22Rv1 (cell line): ENCODE data around the gene MINPP1.

Experiments
- CTCF ChIP-seq: fragments of 450-650 bp; IDR thresholded peaks from 2 replicates; pipeline ENCODE4 v1.5.1; 2017; ENCODE audit warnings: mild to moderate bottlenecking
- ZFX ChIP-seq: fragments of 450-650 bp; IDR thresholded peaks from 2 replicates; pipeline ENCODE4 v1.6.1; 2017; ENCODE audit warnings: antibody characterized with exemption, borderline replicate concordance

GRCh38 chr10:87557409-87557808 lies 52.7 kb downstream of the MINPP1 start:
- no peak for TF ChIP-seq CTCF
- TF ChIP-seq ZFX = no peak
